GM12872 (cell line): ENCODE results near the gene SERINC3.

ENCODE experiments used
- CTCF ChIP-seq: IDR thresholded peaks from 3 replicates; pipeline ENCODE4 v1.5.1; 2011; ENCODE audit warnings: low read depth, mild to moderate bottlenecking, low read length, moderate library complexity; ENCODE audit not compliant: insufficient read depth

Gene SERINC3

DNA sequence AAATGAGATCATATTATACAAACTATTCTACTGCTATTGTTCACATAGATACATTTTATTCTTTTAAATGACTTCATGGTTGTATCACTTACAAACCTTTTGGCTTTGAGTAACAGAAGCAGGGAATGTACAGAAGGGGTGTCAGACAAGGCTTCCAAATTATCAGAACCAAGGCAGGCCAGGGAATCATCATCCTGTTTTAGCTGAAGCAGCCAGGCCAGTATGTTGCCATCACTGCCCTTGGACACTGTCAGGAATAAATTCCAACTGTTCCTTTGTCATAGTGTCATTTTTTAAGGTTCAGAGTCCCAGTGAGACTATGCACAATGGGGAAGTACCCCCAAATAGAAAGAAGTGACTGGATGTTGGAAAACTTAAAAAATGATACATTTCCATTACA is 37.4 kb upstream of the SERINC3 start:
- TF ChIP-seq CTCF, result no peak

GRCh38 chr20:44552950-44553908 is 31.4 kb upstream of the SERINC3 start:
- no peak for TF ChIP-seq CTCF

- no peak for TF ChIP-seq CTCF
Observed at GRCh38 chr20:44552568-44552949, 30.7 kb upstream of the SERINC3 start.

- TF ChIP-seq CTCF, result no peak
Observed at GRCh38 chr20:44552050-44552449, 30.2 kb upstream of the SERINC3 start.

DNA sequence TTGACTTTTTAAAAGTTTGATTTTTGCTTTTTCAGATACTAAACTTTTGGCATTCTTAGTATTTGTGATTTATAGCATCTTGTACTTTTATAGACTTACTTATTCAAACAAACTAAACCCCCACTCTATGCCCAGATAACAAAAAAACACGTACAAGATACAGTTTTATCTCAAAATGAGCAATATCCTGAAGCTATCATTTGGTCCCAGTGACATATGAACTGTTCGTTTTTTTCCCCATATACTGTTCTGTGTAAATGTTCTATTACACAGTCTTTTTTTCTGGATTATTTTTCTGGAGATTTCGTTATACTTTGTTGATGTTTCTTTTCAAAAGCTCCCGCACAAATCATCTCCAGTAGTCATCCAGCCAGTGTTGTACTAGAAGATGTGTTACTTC is 27.3 kb upstream of the SERINC3 start:
- TF ChIP-seq CTCF, result no peak

DNA sequence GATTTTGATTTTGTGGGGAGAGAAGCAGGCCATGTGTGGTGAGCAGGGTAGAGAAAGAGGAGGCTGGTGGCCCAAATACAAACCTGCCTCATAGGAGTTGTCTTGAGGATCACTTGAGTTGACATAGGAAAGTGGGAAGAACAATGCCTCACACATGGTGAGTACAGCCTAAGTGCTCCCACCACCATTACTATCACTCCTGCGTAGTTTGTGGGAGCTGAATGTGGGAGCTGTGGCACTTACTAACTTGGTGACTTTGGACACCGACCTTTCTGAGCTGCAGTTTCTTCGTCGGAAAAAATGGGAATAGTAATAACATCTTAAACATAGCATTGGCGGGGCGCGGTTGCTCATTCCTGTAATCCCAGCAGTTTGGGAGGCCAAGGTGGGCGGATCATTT is 25.5 kb upstream of the SERINC3 start:
- no peak for TF ChIP-seq CTCF

DNA sequence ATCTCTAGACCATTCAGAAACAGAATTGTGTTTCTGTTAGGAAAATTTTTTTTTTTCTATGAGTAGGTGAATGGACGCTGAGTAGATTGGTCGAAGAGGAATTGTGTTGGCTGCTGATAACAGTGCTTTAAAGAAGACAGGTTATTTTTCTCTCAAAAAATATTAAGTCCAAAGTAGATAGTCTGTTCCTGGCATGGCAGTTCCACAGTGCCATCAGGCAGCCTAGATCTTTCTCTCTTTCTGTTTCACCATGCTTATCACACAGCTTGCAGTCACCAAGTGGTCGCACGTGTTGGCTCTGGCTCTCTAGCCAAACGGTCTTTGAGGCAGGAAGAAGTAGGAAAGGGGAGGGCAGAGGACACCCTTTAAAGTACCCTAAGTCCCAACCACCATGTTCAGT is 22.4 kb upstream of the SERINC3 start:
- TF ChIP-seq CTCF, result no peak
